Activated B cell treated with CpG ODN at 0.5 μM for 24 hours (primary cell): ENCODE data around the gene EMILIN1. TPM values are rescaled to one million over a fixed set of nuclear protein-coding genes. Genes with fewer than 3 reads are reported as not detected.
A peak's percentile ranks its signal among the peaks of the same experiment; 100 is the strongest.

Source experiments
- ATAC-seq: fragments of 200-7000 bp; cut with Tn5 transposase; one replicate; pipeline ENCODE4 v1.10.0; 2021; ENCODE audit warnings: low read depth, mild to moderate bottlenecking, moderate library complexity
- CTCF ChIA-PET: fragments of 350-600 bp; sonication (Branson Sonifier 250); formaldehyde crosslinking; loops from one replicate; lab custom pipeline; 2021; ENCODE audit warnings: antibody characterized with exemption; lab: Charles Lee
- POLR2A ChIA-PET: fragments of 350-600 bp; sonication (Branson Sonifier 250); formaldehyde crosslinking; loops from one replicate; lab custom pipeline; 2021; ENCODE audit warnings: antibody characterized with exemption; lab: Charles Lee
- DNase-seq: peaks from one replicate; pipeline ENCODE4 v3.0.0; 2022
- H3K27ac Mint-ChIP-seq: one replicate; pipeline ENCODE4 v1.8.0; 2020; ENCODE audit warnings: mixed read lengths
- H3K27me3 Mint-ChIP-seq: one replicate; pipeline ENCODE4 v1.8.0; 2021; ENCODE audit warnings: mixed read lengths
- H3K36me3 Mint-ChIP-seq: one replicate; pipeline ENCODE4 v1.8.0; 2021; ENCODE audit warnings: low read depth, mixed read lengths
- H3K4me1 Mint-ChIP-seq: one replicate; pipeline ENCODE4 v1.8.0; 2021; ENCODE audit warnings: mixed read lengths
- H3K4me3 Mint-ChIP-seq: one replicate; pipeline ENCODE4 v1.8.0; 2020; ENCODE audit warnings: mild to moderate bottlenecking, mixed read lengths
- H3K9me3 Mint-ChIP-seq: one replicate; pipeline ENCODE4 v1.8.0; 2020; ENCODE audit warnings: mixed read lengths
- intact Hi-C: fragments of 100-400 bp; cut with micrococcal nuclease; formaldehyde crosslinking; loops from one replicate; pipeline ENCODE4 v1.15.1; 2024
- total RNA-seq: library from RNA; stranded (reverse); gene quantifications from 2 replicates; pipeline ENCODE4 v1.2.3, GENCODE V29; 2022
- TF ChIP-seq, protein P1 (sequence below): fragments of 200-600 bp; IDR thresholded peaks from one replicate; pipeline ENCODE4 v1.8.0; 2022; ENCODE audit warnings: antibody characterized with exemption, mild to moderate bottlenecking

Gene EMILIN1
- total RNA-seq, 1 donor from 2014 or later: 0.69 TPM

DNA sequence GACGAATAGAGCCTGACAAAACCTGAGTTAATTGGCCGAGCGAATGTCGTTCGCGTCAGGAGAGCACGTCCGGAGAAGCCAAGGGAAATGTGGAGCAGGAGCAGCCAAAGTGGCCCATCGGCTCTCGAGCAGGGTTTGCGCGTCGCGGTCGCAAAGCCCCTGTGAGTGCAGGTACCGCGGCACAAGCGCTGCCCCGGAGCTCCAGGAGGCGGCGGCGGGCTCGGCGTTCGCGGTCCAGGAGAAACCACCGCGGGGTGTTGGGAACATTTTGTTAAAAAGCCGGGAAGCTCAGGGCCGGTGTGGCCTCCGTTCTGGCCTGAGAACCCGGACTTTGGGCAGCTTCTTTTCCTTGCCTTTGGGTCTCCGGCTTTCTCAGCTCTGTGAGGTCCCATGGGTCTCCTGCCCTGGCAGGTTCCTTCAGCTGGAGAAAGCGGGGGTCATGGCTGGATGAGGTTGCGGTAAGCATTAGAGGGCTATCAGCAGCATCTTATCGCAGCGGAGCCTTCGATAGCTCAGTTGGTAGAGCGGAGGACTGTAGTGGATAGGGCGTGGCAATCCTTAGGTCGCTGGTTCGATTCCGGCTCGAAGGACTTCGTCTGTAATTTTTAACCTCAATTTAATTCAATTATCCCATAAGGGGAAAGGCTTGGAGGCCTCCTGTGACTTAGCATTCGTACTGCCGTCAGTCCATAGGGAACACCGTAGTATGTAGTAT, 28.0 kb upstream of the EMILIN1 start:
- Mint-ChIP-seq H3K27me3 (peaks cover 6% of the 10 kb centered on the region), H3K4me1 (peaks cover 19% of the 10 kb centered on the region), H3K4me3 (peak overlapping the region; percentile 97), H3K27ac (peak overlapping the region; percentile 100), H3K36me3 (peaks cover 28% of the 10 kb centered on the region), H3K9me3 (no peaks in the 10 kb centered on the region)
- ChIA-PET POLR2A (interaction anchor here (0.6 to 10.5 kb wide), 13 partner anchors 9 to 1777 kb away, joined by 3 to 204 read pairs (median 6); partner anchors contain the start of genes ATRAID, EIF2B4, KHK and OST4), CTCF (interaction anchor here (0.8 to 2.1 kb wide), 9 partner anchors 9 to 319 kb away, joined by 3 to 12 read pairs (median 3); partner anchors contain the start of genes OST4 and TMEM214)
- TF ChIP-seq, protein P1, sequence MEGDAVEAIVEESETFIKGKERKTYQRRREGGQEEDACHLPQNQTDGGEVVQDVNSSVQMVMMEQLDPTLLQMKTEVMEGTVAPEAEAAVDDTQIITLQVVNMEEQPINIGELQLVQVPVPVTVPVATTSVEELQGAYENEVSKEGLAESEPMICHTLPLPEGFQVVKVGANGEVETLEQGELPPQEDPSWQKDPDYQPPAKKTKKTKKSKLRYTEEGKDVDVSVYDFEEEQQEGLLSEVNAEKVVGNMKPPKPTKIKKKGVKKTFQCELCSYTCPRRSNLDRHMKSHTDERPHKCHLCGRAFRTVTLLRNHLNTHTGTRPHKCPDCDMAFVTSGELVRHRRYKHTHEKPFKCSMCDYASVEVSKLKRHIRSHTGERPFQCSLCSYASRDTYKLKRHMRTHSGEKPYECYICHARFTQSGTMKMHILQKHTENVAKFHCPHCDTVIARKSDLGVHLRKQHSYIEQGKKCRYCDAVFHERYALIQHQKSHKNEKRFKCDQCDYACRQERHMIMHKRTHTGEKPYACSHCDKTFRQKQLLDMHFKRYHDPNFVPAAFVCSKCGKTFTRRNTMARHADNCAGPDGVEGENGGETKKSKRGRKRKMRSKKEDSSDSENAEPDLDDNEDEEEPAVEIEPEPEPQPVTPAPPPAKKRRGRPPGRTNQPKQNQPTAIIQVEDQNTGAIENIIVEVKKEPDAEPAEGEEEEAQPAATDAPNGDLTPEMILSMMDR: no peak
- peak; percentile 60 for ATAC-seq
- intact Hi-C loops: loop anchor here (1.0 to 10.0 kb wide), 11 partner anchors 8 to 1018 kb away; partner anchors contain the start of genes ADGRF3, ATRAID, BABAM2 and CENPA
- peak; percentile 91 for DNase-seq

DNA sequence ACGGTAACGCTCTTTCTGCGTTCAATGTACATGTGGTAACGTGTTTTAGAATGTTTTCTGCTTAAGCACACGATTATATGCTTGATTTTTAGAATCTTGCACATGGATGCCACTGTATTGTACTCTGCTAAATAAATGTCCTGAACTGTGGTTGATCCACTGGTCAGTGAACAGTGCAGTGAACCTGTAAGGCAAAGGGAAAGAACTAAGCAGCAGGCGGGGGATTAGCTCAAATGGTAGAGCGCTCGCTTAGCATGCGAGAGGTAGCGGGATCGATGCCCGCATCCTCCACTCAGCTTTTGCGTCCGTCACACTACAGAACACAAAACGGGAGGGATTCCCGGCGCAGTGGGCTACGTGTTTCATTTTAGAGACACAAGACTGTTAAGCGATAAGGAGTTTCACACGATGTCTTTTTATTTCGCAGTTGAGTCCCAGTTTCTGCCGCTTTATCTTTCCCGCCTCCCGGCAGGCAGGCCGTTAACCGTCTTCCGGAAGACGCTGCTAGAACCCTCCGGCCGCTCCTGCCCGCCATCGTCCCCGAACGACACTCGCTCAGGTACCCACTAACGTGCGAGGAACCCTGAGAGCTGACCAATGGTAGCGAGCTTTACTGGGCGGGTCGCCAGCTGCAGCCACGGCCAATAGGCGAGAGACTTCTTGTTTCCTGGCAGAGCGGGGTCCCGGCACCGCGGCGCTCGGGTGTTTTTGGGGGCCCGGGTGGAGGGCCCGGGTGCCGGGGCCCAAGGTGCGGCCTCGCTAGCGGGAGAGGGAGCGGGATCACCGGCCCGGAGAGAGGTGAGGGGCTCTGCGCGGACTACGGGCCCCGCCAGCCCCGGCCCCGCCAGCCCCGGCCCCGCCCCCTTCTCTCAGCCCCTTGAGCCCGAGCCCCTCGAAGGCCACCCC, 27.2 kb upstream of the EMILIN1 start, which contains the start of gene AGBL5:
Gene AGBL5, plus strand, starts transcription at position 673 of the 906 bp plus-strand sequence. CDS start 1,291 bp downstream, outside the sequence.
- ChIA-PET CTCF (interaction anchor here (0.7 to 2.1 kb wide), 9 partner anchors 10 to 318 kb away, joined by 3 to 12 read pairs (median 3); partner anchors contain the start of genes KHK, OST4 and TMEM214), POLR2A (interaction anchor here (0.6 to 10.5 kb wide), 19 partner anchors 8 to 1819 kb away, joined by 3 to 204 read pairs (median 4); partner anchors contain the start of genes ATRAID, EIF2B4, KHK and OST4)
- TF ChIP-seq, protein P1: no peak
- Mint-ChIP-seq H3K27me3 (peaks cover 6% of the 10 kb centered on the region), H3K27ac (peak within 1 kb of the TSS; percentile 100), H3K4me3 (peak within 1 kb of the TSS; percentile 97), H3K36me3 (peaks cover 36% of the 10 kb centered on the region), H3K9me3 (no peaks in the 10 kb centered on the region), H3K4me1 (peaks cover 19% of the 10 kb centered on the region)
- peak; percentile 94 for DNase-seq
- intact Hi-C loops: loop anchor here (1.0 to 10.0 kb wide), 14 partner anchors 9 to 1019 kb away; partner anchors contain the start of genes ADGRF3, ATRAID, BABAM2 and CENPA
- ATAC-seq: peak; percentile 74

DNA sequence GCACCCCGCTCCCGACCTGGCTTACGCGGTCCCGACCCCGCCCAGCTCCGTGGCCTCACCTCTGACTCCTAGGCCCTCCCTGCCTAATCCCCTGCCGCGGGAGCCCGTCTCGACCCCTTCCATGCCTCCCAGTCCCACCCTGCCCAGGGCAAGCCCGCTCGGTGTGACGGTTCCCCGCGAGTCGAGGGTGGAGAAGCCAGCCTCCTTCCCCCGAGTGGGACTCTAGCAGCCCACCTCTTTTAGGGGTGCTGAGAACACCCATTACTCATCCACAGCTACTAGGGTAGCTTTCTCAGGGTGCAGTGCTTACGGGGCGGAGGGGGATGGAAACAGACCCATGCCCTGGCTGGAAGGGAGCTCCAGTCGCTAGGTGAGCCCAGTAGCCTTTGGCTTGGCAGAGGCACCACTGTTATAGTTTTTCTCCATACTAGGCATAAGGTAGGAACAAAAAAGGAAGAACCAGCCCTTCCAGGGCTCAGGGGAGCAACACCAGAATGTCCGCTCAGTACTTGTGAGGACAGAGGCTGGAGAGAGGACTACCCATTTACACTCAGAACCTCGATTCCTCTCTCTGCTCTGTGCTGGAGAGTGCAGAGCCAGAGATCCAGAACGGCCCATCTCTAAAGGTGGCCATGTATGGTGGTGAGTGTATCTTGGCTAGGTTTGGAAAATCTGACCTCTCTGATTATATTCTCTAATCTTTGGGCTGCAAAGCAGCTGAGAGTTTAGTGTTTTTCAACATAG, 26.3 kb upstream of the EMILIN1 start:
- peak overlapping the region; percentile 86 for H3K4me3 Mint-ChIP-seq
- ATAC-seq (no peak), DNase-seq (no peak)
- peak overlapping the region; percentile 79 for H3K27ac Mint-ChIP-seq
- intact Hi-C loops: loop anchor here (1.0 to 10.0 kb wide), 7 partner anchors 29 to 1020 kb away; partner anchors contain the start of genes ADGRF3, BABAM2, CENPA and IFT172
- POLR2A ChIA-PET: interaction anchor here (0.6 to 10.5 kb wide), 12 partner anchors 11 to 1818 kb away, joined by 3 to 204 read pairs (median 4); partner anchors contain the start of genes ATRAID, KHK, OST4 and PPM1G
- TF ChIP-seq, protein P1: no peak
- peaks cover 6% of the 10 kb centered on the region for H3K27me3 Mint-ChIP-seq
- peaks cover 41% of the 10 kb centered on the region for H3K36me3 Mint-ChIP-seq
- peaks cover 19% of the 10 kb centered on the region for H3K4me1 Mint-ChIP-seq
- H3K9me3 Mint-ChIP-seq: no peaks in the 10 kb centered on the region
- CTCF ChIA-PET: interaction anchor here (1.0 to 2.1 kb wide), 2 partner anchors 19 to 35 kb away, joined by 3 to 12 read pairs; partner anchors contain the start of genes KHK and OST4

DNA sequence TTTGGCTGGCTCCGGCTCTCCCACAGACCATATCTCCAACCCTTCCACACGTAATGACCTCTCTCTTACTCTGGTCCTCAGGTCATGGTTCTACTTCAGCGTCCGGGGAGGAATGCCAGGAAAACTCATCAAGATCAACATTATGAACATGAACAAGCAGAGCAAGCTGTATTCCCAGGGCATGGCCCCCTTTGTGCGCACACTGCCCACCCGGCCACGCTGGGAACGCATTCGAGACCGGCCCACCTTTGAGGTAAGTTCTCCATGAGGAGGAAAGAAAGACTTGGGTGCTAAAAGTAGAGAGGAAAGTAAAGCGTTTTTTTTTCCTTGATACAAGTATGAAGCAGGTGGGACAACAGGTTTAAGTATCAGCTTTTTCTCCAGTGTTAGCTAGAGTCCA, 25.1 kb upstream of the EMILIN1 start:
- H3K4me3 Mint-ChIP-seq: peak overlapping the region; percentile 3
- peaks cover 19% of the 10 kb centered on the region for H3K4me1 Mint-ChIP-seq
- H3K9me3 Mint-ChIP-seq: no peaks in the 10 kb centered on the region
- no peak overlapping the region for H3K27ac Mint-ChIP-seq
- H3K36me3 Mint-ChIP-seq: peaks cover 48% of the 10 kb centered on the region
- TF ChIP-seq, protein P1: no peak
- POLR2A ChIA-PET: interaction anchor here (0.5 to 10.5 kb wide), 2 partner anchors 16 to 139 kb away, joined by 3 to 204 read pairs; partner anchors contain the start of gene OST4
- DNase-seq (no peak), ATAC-seq (no peak)
- CTCF ChIA-PET: interaction anchor here (0.8 kb wide), 1 partner anchor 11 kb away, joined by 3 read pairs; no protein-coding TSS in a partner anchor
- peaks cover 6% of the 10 kb centered on the region for H3K27me3 Mint-ChIP-seq
- intact Hi-C loops: loop anchor here (5.0 to 10.0 kb wide), 4 partner anchors 269 to 1021 kb away; partner anchors contain the start of genes ADGRF3, BABAM2, CENPA and RAB10
